ENCODE measurements around the gene ARL15. TPM values are rescaled to one million over a fixed set of nuclear protein-coding genes. Genes with fewer than 3 reads are reported as not detected.
A peak's percentile ranks its signal among the peaks of the same experiment; 100 is the strongest.

ARL15 gene
- total and polyA plus RNA-seq, 2 experiments from 2014 or later, result 7.8 to 9.9 TPM

DNA sequence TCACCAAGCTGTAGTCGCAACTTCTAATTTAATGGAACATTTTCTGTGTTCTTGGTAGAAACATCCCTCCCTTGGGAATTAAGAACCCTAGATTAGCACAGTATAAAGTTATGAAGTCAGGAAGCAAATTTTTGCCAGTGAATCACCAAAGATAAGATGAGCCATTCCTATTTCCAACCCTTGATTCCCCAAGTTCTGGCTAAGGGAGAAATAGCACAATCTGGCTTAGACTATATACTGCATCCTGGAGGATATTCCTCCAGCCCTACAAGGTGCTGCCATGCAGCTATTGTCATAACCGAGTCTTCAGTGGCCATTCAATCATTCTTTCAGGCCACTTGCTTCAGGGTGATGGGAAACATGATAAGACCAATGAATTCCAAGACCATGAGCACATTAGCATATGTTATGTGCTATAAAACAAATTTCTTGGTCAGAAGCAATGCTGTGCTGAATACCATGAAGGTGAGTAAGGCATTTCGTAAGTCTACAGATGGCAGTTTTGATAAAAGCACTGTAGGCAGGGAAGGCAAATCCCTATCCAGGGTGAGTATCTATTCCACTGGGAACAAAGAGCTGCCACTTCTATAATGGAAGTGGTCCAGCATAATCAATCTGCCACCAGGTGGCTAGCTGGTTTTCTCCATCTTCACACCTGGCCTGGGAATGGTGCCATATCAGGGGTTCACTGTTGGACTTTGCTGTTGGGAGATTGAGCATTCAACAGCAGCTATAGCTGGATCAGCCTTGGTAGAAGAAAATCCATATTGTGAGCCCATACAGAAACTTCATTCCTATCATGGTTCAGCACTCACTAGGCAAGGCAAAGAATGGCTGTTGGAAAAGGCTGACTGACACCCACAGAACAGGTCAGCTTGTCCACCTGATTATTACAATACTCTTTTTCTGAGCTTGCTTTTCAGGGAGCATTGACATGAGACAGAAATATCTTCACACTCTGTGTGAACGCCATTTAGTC is 19.6 kb upstream of the ARL15 start:
- Histone ChIP-seq H3K9ac (no peak overlapping the region), H4K20me1 (ENCODE audit: insufficient read depth) (no peaks in the 10 kb centered on the region), H3K9me3 (ENCODE audit: low read depth) (no peaks in the 10 kb centered on the region), H3K9me2 (ENCODE audit: insufficient read depth) (no peaks in the 10 kb centered on the region), H3K4me1 (ENCODE audit: insufficient read depth) (peaks cover 19% of the 10 kb centered on the region), H2AFZ (no peak overlapping the region), H3F3A (ENCODE audit: insufficient read depth) (peaks cover 20% of the 10 kb centered on the region), H3K27ac (peak overlapping the region; percentile 24), H3K4me2 (ENCODE audit: unreplicated experiment) (peak overlapping the region; percentile 71), H3K36me3 (ENCODE audit: low read depth) (no peaks in the 10 kb centered on the region), H3K79me2 (ENCODE audit: insufficient read depth) (no peaks in the 10 kb centered on the region), H3K27me3 (replicated peaks; ENCODE audit: insufficient read depth) (no peaks in the 10 kb centered on the region), H3K4me3 (peak overlapping the region; percentile 23; the same call in 1 of the 2 replicates)
- 24 to 26% methylated on average over 4 of the region's 4 CpGs for WGBS, 2 experiments (ENCODE audit: low coverage in 1 of 2, low lambda C conversion rate in 2 of 2, missing lambda C conversion rate in 2 of 2)
- DNase-seq, result peak; percentile 93
- TF ChIP-seq EZH2phosphoT487 (IDR thresholded peaks at IDR 0.05; ENCODE audit: insufficient read depth, low read depth) (no peak), EZH2 (IDR thresholded peaks at IDR 0.05; ENCODE audit: insufficient read depth, poor library complexity, severe bottlenecking) (no peak)
- in situ Hi-C loops (cut with MboI), result no loop called here

DNA sequence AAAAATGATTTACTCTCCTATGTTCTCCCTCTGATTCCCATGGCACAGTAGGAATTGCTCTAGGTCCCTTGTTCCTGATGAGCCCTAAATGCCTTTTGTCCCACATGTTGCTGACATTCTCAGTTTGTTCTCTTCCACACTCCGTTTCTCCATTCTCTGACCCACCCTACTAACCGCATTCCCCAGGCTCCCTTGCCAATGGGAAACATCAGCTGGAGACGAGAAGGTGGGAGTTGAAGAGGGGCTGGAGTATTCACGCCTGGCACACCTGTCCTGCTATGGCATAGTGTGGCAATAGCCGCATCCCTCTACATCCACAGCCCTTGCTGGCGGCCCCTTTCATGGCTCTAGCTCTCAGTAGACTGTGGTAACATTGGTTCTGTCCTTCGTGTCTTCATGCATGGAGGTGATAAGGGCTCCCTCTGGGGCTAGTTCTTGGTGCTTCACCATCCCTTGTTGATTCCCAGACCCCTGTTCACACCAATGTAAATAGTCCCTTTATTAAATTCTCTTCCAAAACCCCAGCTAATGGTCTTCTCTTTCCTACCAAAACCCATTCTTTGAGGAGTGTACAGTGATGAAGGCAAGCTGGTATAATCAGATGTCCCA is 16.4 kb upstream of the ARL15 start:
- TF ChIP-seq EZH2phosphoT487 (IDR thresholded peaks at IDR 0.05; ENCODE audit: insufficient read depth, low read depth) (no peak), EZH2 (IDR thresholded peaks at IDR 0.05; ENCODE audit: insufficient read depth, poor library complexity, severe bottlenecking) (no peak)
- WGBS, 2 experiments (ENCODE audit: low coverage in 1 of 2, low lambda C conversion rate in 2 of 2, missing lambda C conversion rate in 2 of 2), result 93 to 94% methylated on average over 7 of the region's 7 CpGs
- no peak overlapping the region for H3K27ac ChIP-seq

DNA sequence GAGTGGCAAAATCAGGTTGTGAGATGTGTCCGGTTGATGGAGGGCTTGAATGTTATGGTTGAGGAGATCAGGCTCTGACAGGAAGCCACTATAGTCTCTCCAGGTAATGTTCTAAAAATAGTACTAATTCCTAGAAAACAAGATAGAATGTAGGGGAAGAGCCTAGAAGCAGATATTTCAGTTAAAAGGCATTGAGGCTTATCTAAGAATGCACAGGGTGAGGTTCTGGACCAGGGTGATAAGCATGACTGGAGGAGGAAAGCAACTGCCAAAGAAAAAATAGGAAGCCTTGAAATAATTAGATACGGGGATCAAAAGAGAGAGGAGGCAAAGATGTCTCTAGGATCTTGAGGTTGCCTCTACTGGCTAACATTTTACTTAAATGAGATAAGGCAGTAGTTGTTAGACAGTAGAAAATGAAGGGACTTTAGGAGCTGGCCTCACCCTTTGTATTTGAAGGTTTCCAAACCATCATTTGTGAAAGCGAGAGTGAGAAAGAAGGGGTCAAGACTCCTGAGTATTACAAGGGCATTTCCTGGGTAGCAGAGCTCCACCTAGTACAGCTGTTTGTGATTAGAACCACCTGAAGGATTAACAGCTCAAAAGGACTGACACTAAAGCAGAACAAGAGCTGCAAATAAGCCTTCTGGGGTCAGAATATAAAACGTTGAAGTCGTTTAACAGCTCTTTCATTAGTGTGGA is 15.4 kb upstream of the ARL15 start:
- Histone ChIP-seq H3K27ac (no peak overlapping the region), H3K9me3 (ENCODE audit: low read depth) (no peaks in the 10 kb centered on the region), H3F3A (ENCODE audit: insufficient read depth) (peaks cover 19% of the 10 kb centered on the region), H3K4me3 (no peak overlapping the region), H4K20me1 (ENCODE audit: insufficient read depth) (no peaks in the 10 kb centered on the region), H3K79me2 (ENCODE audit: insufficient read depth) (no peaks in the 10 kb centered on the region), H2AFZ (no peak overlapping the region), H3K9ac (no peak overlapping the region), H3K9me2 (ENCODE audit: insufficient read depth) (no peaks in the 10 kb centered on the region), H3K27me3 (replicated peaks; ENCODE audit: insufficient read depth) (no peaks in the 10 kb centered on the region), H3K4me1 (ENCODE audit: insufficient read depth) (peaks cover 18% of the 10 kb centered on the region), H3K4me2 (ENCODE audit: unreplicated experiment) (no peak overlapping the region), H3K36me3 (ENCODE audit: low read depth) (no peaks in the 10 kb centered on the region)
- 84 to 88% methylated on average over 5 of the region's 5 CpGs for WGBS, 2 experiments (ENCODE audit: low coverage in 1 of 2, low lambda C conversion rate in 2 of 2, missing lambda C conversion rate in 2 of 2)
- TF ChIP-seq EZH2phosphoT487 (IDR thresholded peaks at IDR 0.05; ENCODE audit: insufficient read depth, low read depth), result no peak
- no peak for TF ChIP-seq EZH2 (IDR thresholded peaks at IDR 0.05; ENCODE audit: insufficient read depth, poor library complexity, severe bottlenecking)
- in situ Hi-C loops (cut with MboI), result no loop called here
- no peak for DNase-seq

More for the DNA sequence above, 16.4 kb upstream of the ARL15 start:
- Histone ChIP-seq H3K4me1 (ENCODE audit: insufficient read depth) (peaks cover 19% of the 10 kb centered on the region), H3K27me3 (replicated peaks; ENCODE audit: insufficient read depth) (no peaks in the 10 kb centered on the region), H3K4me2 (ENCODE audit: unreplicated experiment) (no peak overlapping the region), H3F3A (ENCODE audit: insufficient read depth) (peaks cover 20% of the 10 kb centered on the region), H4K20me1 (ENCODE audit: insufficient read depth) (no peaks in the 10 kb centered on the region), H2AFZ (no peak overlapping the region), H3K36me3 (ENCODE audit: low read depth) (no peaks in the 10 kb centered on the region), H3K4me3 (no peak overlapping the region), H3K9ac (no peak overlapping the region), H3K79me2 (ENCODE audit: insufficient read depth) (no peaks in the 10 kb centered on the region), H3K9me3 (ENCODE audit: low read depth) (no peaks in the 10 kb centered on the region), H3K9me2 (ENCODE audit: insufficient read depth) (no peaks in the 10 kb centered on the region)
- no peak for DNase-seq
- in situ Hi-C loops (cut with MboI), result no loop called here

DNA sequence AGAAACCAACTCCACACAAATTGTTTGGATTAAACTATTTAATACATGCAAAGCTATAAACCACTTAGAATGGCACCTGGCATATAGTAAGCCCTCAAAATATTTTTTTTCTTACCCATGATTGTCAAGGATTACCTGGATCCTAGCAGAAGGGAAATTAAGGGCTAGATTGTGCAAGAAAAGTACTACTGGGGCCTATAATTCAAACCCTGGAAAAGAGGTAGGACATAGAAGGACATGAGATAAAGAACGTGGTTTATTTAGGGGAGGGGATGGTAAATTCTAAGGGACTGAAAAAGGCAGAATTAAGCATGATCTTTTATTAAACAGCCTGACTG is 14.9 kb upstream of the ARL15 start:
- H3K4me3 ChIP-seq, result no peak overlapping the region
- in situ Hi-C loops (cut with MboI), result no loop called here

More for the DNA sequence above, 14.9 kb upstream of the ARL15 start:
- Histone ChIP-seq H3K27me3 (replicated peaks; ENCODE audit: insufficient read depth) (no peaks in the 10 kb centered on the region), H3F3A (ENCODE audit: insufficient read depth) (peaks cover 14% of the 10 kb centered on the region), H3K27ac (no peak overlapping the region), H2AFZ (no peak overlapping the region), H3K9me3 (ENCODE audit: low read depth) (no peaks in the 10 kb centered on the region), H3K36me3 (ENCODE audit: low read depth) (no peaks in the 10 kb centered on the region), H3K9me2 (ENCODE audit: insufficient read depth) (no peaks in the 10 kb centered on the region), H3K4me2 (ENCODE audit: unreplicated experiment) (no peak overlapping the region), H4K20me1 (ENCODE audit: insufficient read depth) (no peaks in the 10 kb centered on the region), H3K9ac (no peak overlapping the region), H3K79me2 (ENCODE audit: insufficient read depth) (no peaks in the 10 kb centered on the region), H3K4me1 (ENCODE audit: insufficient read depth) (peaks cover 13% of the 10 kb centered on the region)
- WGBS, 2 experiments (ENCODE audit: low coverage in 1 of 2, low lambda C conversion rate in 2 of 2, missing lambda C conversion rate in 2 of 2), result 69 to 81% methylated on average over 1 of the region's 1 CpG
- TF ChIP-seq EZH2phosphoT487 (IDR thresholded peaks at IDR 0.05; ENCODE audit: insufficient read depth, low read depth) (no peak), EZH2 (IDR thresholded peaks at IDR 0.05; ENCODE audit: insufficient read depth, poor library complexity, severe bottlenecking) (no peak)
- no peak for DNase-seq
